H1 (cell line): ENCODE data around the gene ZNHIT3. TPM values are rescaled to one million over a fixed set of nuclear protein-coding genes. Genes with fewer than 3 reads are reported as not detected.

ENCODE experiments used
- CTCF ChIA-PET: fragments of 300-600 bp; sonication (Branson Sonifier 250); formaldehyde crosslinking; loops from one replicate; lab custom pipeline; 2021; ENCODE audit not compliant: partially characterized antibody; lab: Charles Lee
- POLR2A ChIA-PET: fragments of 300-600 bp; sonication (Branson Sonifier 250); formaldehyde crosslinking; loops from one replicate; lab custom pipeline; 2021; ENCODE audit warnings: inconsistent platforms; ENCODE audit not compliant: partially characterized antibody; lab: Charles Lee
- DNase-seq, 2 experiments: peaks; one replicate each; pipeline versions ENCODE4 v3.0.0 to v3.0.0-alpha.2; 2010 to 2022; ENCODE audit warnings: low spot score in 2 of 2, low read depth in 1 of 2, mixed read lengths in 1 of 2
- FAIRE-seq: peaks from 2 replicates; lab custom pipeline; 2011; peaks lifted over from hg19 to GRCh38; lab: Jason Lieb, UNC
- H2AFZ ChIP-seq: 2 replicates; pipeline ENCODE4 v1.8.1; 2012; ENCODE audit warnings: low read length, inconsistent platforms
- H2AK5ac ChIP-seq: 2 replicates; pipeline ENCODE4 v1.6.1; 2013; ENCODE audit warnings: low read depth, low read length
- H2BK120ac ChIP-seq: replicated peaks from 2 replicates; pipeline ENCODE3; 2013; ENCODE audit warnings: low read depth, low read length, inconsistent platforms
- H2BK12ac ChIP-seq: 2 replicates; pipeline ENCODE4 v1.6.1; 2013; ENCODE audit warnings: low read depth, low read length
- H2BK15ac ChIP-seq: 2 replicates; pipeline ENCODE4 v1.6.1; 2013; ENCODE audit warnings: low read length
- H2BK20ac ChIP-seq: 2 replicates; pipeline ENCODE4 v1.6.1; 2013; ENCODE audit warnings: low read length
- H2BK5ac ChIP-seq: 2 replicates; pipeline ENCODE4 v1.6.1; 2013; ENCODE audit warnings: low read depth, low read length
- H3K14ac ChIP-seq: 2 replicates; pipeline ENCODE4 v1.6.1; 2013; ENCODE audit warnings: inconsistent platforms; ENCODE audit not compliant: insufficient read length
- H3K18ac ChIP-seq: 2 replicates; pipeline ENCODE4 v1.6.1; 2013; ENCODE audit warnings: low read length; ENCODE audit errors: extremely low read depth
- H3K23ac ChIP-seq: 2 replicates; pipeline ENCODE4 v1.6.1; 2013; ENCODE audit warnings: inconsistent platforms; ENCODE audit not compliant: insufficient read length
- H3K23me2 ChIP-seq: 2 replicates; pipeline ENCODE4 v1.6.1; 2013; ENCODE audit warnings: low read depth, low read length
- H3K27ac ChIP-seq: 2 replicates; pipeline ENCODE4 v1.6.1; 2011; ENCODE audit warnings: low read depth, low read length, inconsistent platforms
- H3K27me3 ChIP-seq, 4 experiments: replicated peaks in 1 of 4; 1 replicate in 1 of 4; 2 replicates in 3 of 4; pipeline versions ENCODE4 v1.6.1 to v1.8.1; 2011 to 2013; ENCODE audit warnings: low read length in 3 of 4, mild to moderate bottlenecking in 3 of 4, inconsistent platforms in 2 of 4, mixed read lengths in 2 of 4, moderate library complexity in 1 of 4; ENCODE audit not compliant: control insufficient read depth in 3 of 4, insufficient read depth in 3 of 4; ENCODE audit errors: extremely low read depth in 1 of 4
- H3K36me3 ChIP-seq, 4 experiments: 2 replicates each; pipeline versions ENCODE4 v1.6.1 to v1.8.1; 2011 to 2013; ENCODE audit warnings: mild to moderate bottlenecking in 4 of 4, low read length in 3 of 4, moderate library complexity in 2 of 4, control low read depth in 1 of 4, inconsistent platforms in 1 of 4; ENCODE audit not compliant: insufficient read depth in 4 of 4, control insufficient read depth in 2 of 4
- H3K4ac ChIP-seq: replicated peaks from 2 replicates; pipeline ENCODE3; 2013; ENCODE audit warnings: low read length, low read depth, mixed read lengths, inconsistent platforms; ENCODE audit not compliant: insufficient read length
- H3K4me1 ChIP-seq, 4 experiments: replicated peaks in 1 of 4; 1 replicate in 1 of 4; 2 replicates in 3 of 4; pipeline versions ENCODE4 v1.6.1 to v1.8.1; 2011 to 2013; ENCODE audit warnings: low read length in 3 of 4, inconsistent platforms in 2 of 4, mixed read lengths in 1 of 4; ENCODE audit not compliant: insufficient read depth in 4 of 4, control insufficient read depth in 3 of 4
- H3K4me2 ChIP-seq, 2 experiments: 2 replicates each; pipeline versions ENCODE4 v1.6.1 to v1.8.1; 2011 to 2013; ENCODE audit warnings: low read depth in 2 of 2, low read length in 2 of 2, control low read depth in 1 of 2, inconsistent platforms in 1 of 2, mild to moderate bottlenecking in 1 of 2; ENCODE audit not compliant: insufficient read depth in 1 of 2
- H3K4me3 ChIP-seq, 4 experiments: fragments of 200-600, 300-600 bp in 1 of 4; sonication (generic), shearing (Covaris generic), sonication (Bioruptor Twin) in 1 of 4; 2 replicates each; pipeline versions ENCODE4 v1.5.1 to v1.8.1; 2011 to 2016; ENCODE audit warnings: low read length in 4 of 4, low read depth in 3 of 4, control low read depth in 2 of 4, inconsistent platforms in 2 of 4, mild to moderate bottlenecking in 2 of 4, mixed read lengths in 1 of 4, moderate library complexity in 1 of 4; ENCODE audit not compliant: insufficient read depth in 2 of 4; ENCODE audit errors: extremely low read depth in 1 of 4
- H3K56ac ChIP-seq: replicated peaks from 2 replicates; pipeline ENCODE3; 2013; ENCODE audit warnings: low read depth, mild to moderate bottlenecking, mixed read lengths, low read length, inconsistent platforms; ENCODE audit not compliant: insufficient read length
- H3K79me1 ChIP-seq: 2 replicates; pipeline ENCODE4 v1.6.1; 2013; ENCODE audit warnings: low read depth, low read length, control low read depth
- H3K79me2 ChIP-seq, 2 experiments: 2 replicates each; pipeline versions ENCODE4 v1.6.1 to v1.8.1; 2012 to 2013; ENCODE audit warnings: low read length in 2 of 2, mild to moderate bottlenecking in 2 of 2, inconsistent platforms in 1 of 2; ENCODE audit not compliant: insufficient read depth in 2 of 2, control insufficient read depth in 1 of 2
- H3K9ac ChIP-seq, 4 experiments: replicated peaks in 1 of 4; 1 replicate in 1 of 4; 2 replicates in 3 of 4; pipeline versions ENCODE4 v1.6.1 to v1.8.1; 2011 to 2013; ENCODE audit warnings: low read depth in 3 of 4, low read length in 3 of 4, control low read depth in 2 of 4, mild to moderate bottlenecking in 2 of 4, moderate library complexity in 2 of 4, inconsistent platforms in 1 of 4; ENCODE audit errors: extremely low read depth in 1 of 4
- H3K9me3 ChIP-seq, 2 experiments: 2 replicates each; pipeline versions ENCODE4 v1.6.1 to v1.8.1; 2012 to 2013; ENCODE audit warnings: mild to moderate bottlenecking in 2 of 2, moderate library complexity in 2 of 2, control low read depth in 1 of 2, inconsistent platforms in 1 of 2, low read depth in 1 of 2, low read length in 1 of 2, mixed read lengths in 1 of 2; ENCODE audit not compliant: insufficient read depth in 2 of 2
- H4K20me1 ChIP-seq, 2 experiments: replicated peaks in 1 of 2; 2 replicates each; pipeline versions ENCODE3 to v1.8.1; 2011 to 2013; ENCODE audit warnings: inconsistent platforms in 2 of 2, low read length in 2 of 2, mild to moderate bottlenecking in 1 of 2; ENCODE audit not compliant: insufficient read depth in 2 of 2, control insufficient read depth in 1 of 2
- H4K5ac ChIP-seq: 2 replicates; pipeline ENCODE4 v1.6.1; 2013; ENCODE audit warnings: low read length, low read depth, mixed read lengths, inconsistent platforms; ENCODE audit not compliant: insufficient read length
- H4K8ac ChIP-seq: 2 replicates; pipeline ENCODE4 v1.8.0; 2013; ENCODE audit warnings: mild to moderate bottlenecking, moderate library complexity, low read length, inconsistent platforms; ENCODE audit not compliant: insufficient read depth; ENCODE audit errors: extremely low read depth
- H4K91ac ChIP-seq: replicated peaks from 2 replicates; pipeline ENCODE3; 2013; ENCODE audit warnings: low read length, mixed read lengths, inconsistent platforms; ENCODE audit not compliant: insufficient read length
- CBX5 ChIP-seq: fragments of 300-800, 300-1000 bp; sonication (generic); IDR thresholded peaks from 2 replicates; pipeline ENCODE4 v1.7.1; 2016; ENCODE audit warnings: antibody characterized with exemption, low read length, low read depth
- CBX8 ChIP-seq: fragments of 300-800, 300-1000 bp; sonication (generic); IDR thresholded peaks from 2 replicates; pipeline ENCODE4 v1.7.1; 2016; ENCODE audit warnings: low read depth, low read length, borderline replicate concordance
- CEBPB ChIP-seq: IDR thresholded peaks from 2 replicates; pipeline ENCODE4 v1.6.1; 2012; ENCODE audit warnings: low read depth, low read length
- EGR1 ChIP-seq: IDR thresholded peaks from 2 replicates; pipeline ENCODE4 v1.6.1; 2011; ENCODE audit warnings: low read depth, low read length, borderline replicate concordance
- EZH2 ChIP-seq: fragments of 200-600 bp; sonication (generic); IDR thresholded peaks from 2 replicates; pipeline ENCODE4 v1.7.1; 2012; ENCODE audit warnings: low read depth, mild to moderate bottlenecking, moderate library complexity, low read length, inconsistent platforms; ENCODE audit not compliant: severe bottlenecking
- HDAC6 ChIP-seq: IDR thresholded peaks from one replicate; pipeline ENCODE4 v1.7.1; 2012; ENCODE audit warnings: low read depth, mild to moderate bottlenecking, inconsistent platforms, low read length, moderate library complexity
- JUND ChIP-seq: IDR thresholded peaks from 2 replicates; pipeline ENCODE4 v1.6.1; 2011; ENCODE audit warnings: mild to moderate bottlenecking, improper control_type of control experiment, low read length
- NANOG ChIP-seq: IDR thresholded peaks from 2 replicates; pipeline ENCODE4 v1.6.1; 2011; ENCODE audit warnings: low read length, low read depth, mild to moderate bottlenecking, inconsistent platforms; ENCODE audit not compliant: insufficient read depth, poor library complexity, severe bottlenecking
- POLR2AphosphoS5 ChIP-seq: IDR thresholded peaks from 2 replicates; pipeline ENCODE4 v1.6.1; 2011; ENCODE audit warnings: low read depth, low read length
- RXRA ChIP-seq: IDR thresholded peaks from 2 replicates; pipeline ENCODE4 v1.6.1; 2011; ENCODE audit warnings: low read depth, mild to moderate bottlenecking, low read length, moderate library complexity; ENCODE audit not compliant: insufficient read depth
- SIN3A ChIP-seq, 2 experiments: IDR thresholded peaks in 1 of 2; conservative IDR thresholded peaks in 1 of 2; 2 replicates each; pipeline ENCODE4 v1.6.1; 2011 to 2012; ENCODE audit warnings: low read length in 2 of 2, improper control_type of control experiment in 1 of 2, low read depth in 1 of 2, mild to moderate bottlenecking in 1 of 2
- SIRT6 ChIP-seq: IDR thresholded peaks from one replicate; pipeline ENCODE4 v1.7.1; 2012; ENCODE audit warnings: low read length, inconsistent platforms
- SP1 ChIP-seq: IDR thresholded peaks from 2 replicates; pipeline ENCODE4 v1.6.1; 2011; ENCODE audit warnings: low read depth, low read length
- TBP ChIP-seq: IDR thresholded peaks from 2 replicates; pipeline ENCODE4 v1.6.1; 2011; ENCODE audit warnings: low read depth, low read length, improper control_type of control experiment
- WGBS, 2 experiments: shearing (Covaris generic) in 1 of 2; methylation state at CpG; one replicate each; pipeline versions ENCODE4 v1.1.6 to v1.1.7; 2013 to 2015; ENCODE audit warnings: low lambda C conversion rate in 2 of 2, mixed read lengths in 2 of 2, inconsistent platforms in 1 of 2, low coverage in 1 of 2, missing lambda C conversion rate in 1 of 2; ENCODE audit not compliant: insufficient replicate concordance in 2 of 2, insufficient coverage in 1 of 2, insufficient read length in 1 of 2; ENCODE audit errors: extremely low coverage in 1 of 2, missing lambda C conversion rate in 1 of 2; 5-methylcytosine and 5-hydroxymethylcytosine counted together
- polyA plus RNA-seq, 7 experiments: library from polyadenylated mRNA; depleted of rRNA in 3 of 7; stranded (reverse) in 5 of 7; unstranded in 2 of 7; fragments of >200 nt in 5 of 7; fragments of 200-250 nt in 2 of 7; gene quantifications; 1 replicate in 5 of 7; 2 replicates in 1 of 7; 4 replicates in 1 of 7; pipeline versions ENCODE4 v1.2.1 to v1.2.3, GENCODE V29; 2011 to 2013; ENCODE audit warnings: missing spikeins in 2 of 7, mixed read lengths in 2 of 7
- total RNA-seq: library from RNA; stranded (reverse); fragmentation: NEBNext Ultra II Directional; extraction: Animal tissue kit (Norgen Biotek cat#: 25700); gene quantifications from 2 replicates; pipeline ENCODE4 v1.2.1, GENCODE V29; 2021

Gene ZNHIT3
- total and polyA plus RNA-seq, 2 of the 8 experiments (the other 6 are each of a cell fraction or from before 2014, with no cell fraction given), result 59.1 to 147 TPM

DNA sequence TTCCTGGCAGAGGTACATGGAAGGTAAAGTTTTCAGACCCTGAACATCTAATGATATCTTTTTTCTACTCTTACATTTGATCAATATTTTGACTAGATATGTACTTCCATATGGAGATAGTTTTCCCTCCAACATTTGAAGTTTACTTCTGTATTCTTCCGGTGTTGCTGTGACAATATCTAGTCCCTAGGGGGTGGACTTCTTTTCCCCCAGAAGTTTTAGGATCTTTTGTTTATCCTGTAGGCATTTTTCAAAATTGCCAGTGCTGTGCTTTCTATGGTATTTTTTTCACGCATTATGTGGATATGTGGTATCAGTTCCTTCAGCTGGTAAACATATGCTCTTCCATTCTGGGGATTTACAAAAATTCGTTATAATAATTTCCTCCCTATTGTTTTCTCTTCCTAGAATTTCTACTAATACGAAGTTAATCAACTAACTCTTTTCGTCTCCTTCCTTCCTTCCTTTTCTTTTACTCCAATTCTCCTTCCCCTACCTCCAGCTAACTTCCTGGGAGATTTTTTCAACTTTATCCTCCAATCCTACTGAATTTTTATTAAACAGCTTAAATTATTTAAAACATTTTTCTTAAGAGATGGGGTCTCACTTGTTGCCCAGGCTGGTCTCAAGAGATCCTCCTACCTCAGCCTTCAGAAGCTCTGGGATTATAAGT lies 26.1 kb upstream of the ZNHIT3 start:
- H3K4ac ChIP-seq, result no peak overlapping the region
- H3K4me3 ChIP-seq, result no peak overlapping the region
- no peak overlapping the region for H3K4me2 ChIP-seq
- no peaks in the 10 kb centered on the region; the same call in 1 of the 2 replicates for H3K23me2 ChIP-seq
- H3K9me3 ChIP-seq, result no peaks in the 10 kb centered on the region
- H2AFZ ChIP-seq, result no peak overlapping the region
- ChIA-PET CTCF (interaction anchor here (0.6 to 2.1 kb wide), 10 partner anchors 9 to 268 kb away, joined by 3 to 6 read pairs (median 4); no protein-coding TSS in a partner anchor), POLR2A (no interaction called here)
- no peaks in the 10 kb centered on the region for H3K79me2 ChIP-seq
- no peak overlapping the region for H2BK15ac ChIP-seq
- no peak overlapping the region for H3K23ac ChIP-seq
- H3K36me3 ChIP-seq, result no peaks in the 10 kb centered on the region
- peaks cover 3 to 19% (median 14%) of the 10 kb centered on the region in 4 experiments; a peak in 6 of 7 replicates for H3K27me3 ChIP-seq
- 84 to 100% methylated on average over 2 to 5 of the region's 5 CpGs for WGBS, 2 experiments
- no peak overlapping the region for H3K27ac ChIP-seq
- no peak overlapping the region for H3K56ac ChIP-seq
- H3K18ac ChIP-seq, result no peak overlapping the region
- no peak overlapping the region for H4K8ac ChIP-seq
- no peak overlapping the region for H4K5ac ChIP-seq
- H3K14ac ChIP-seq, result no peak overlapping the region
- H3K79me1 ChIP-seq, result no peaks in the 10 kb centered on the region
- no peak overlapping the region for H2BK5ac ChIP-seq
- 0 out of 7 replicates have a peak, but pooled peaks cover 0 to 2% (median 0%) of the 10 kb centered on the region in 4 experiments for H3K4me1 ChIP-seq
- DNase-seq (no peak), FAIRE-seq (no peak)
- H4K20me1 ChIP-seq, result peaks cover 0 to 3% of the 10 kb centered on the region in 2 experiments
- no peak overlapping the region for H2BK20ac ChIP-seq
- H4K91ac ChIP-seq, result no peak overlapping the region
- no peak overlapping the region for H2BK12ac ChIP-seq
- no peak overlapping the region for H2AK5ac ChIP-seq
- no peak overlapping the region for H3K9ac ChIP-seq
- H2BK120ac ChIP-seq, result no peak overlapping the region
- TF ChIP-seq SIN3A (conservative IDR thresholded peaks at IDR 0.05 in 1 of 2, IDR thresholded peaks at IDR 0.05 in 1 of 2; ENCODE audit: low read depth in 1 of 2, low read length in 2 of 2), result no peak
- no peak for TF ChIP-seq SP1
- no peak for TF ChIP-seq SIRT6
- no peak for TF ChIP-seq NANOG
- no peak for TF ChIP-seq EZH2
- TF ChIP-seq TBP, result no peak
- no peak for TF ChIP-seq CBX8
- TF ChIP-seq JUND, result no peak
- no peak for TF ChIP-seq CBX5
- no peak for TF ChIP-seq HDAC6
- no peak for TF ChIP-seq CEBPB
- TF ChIP-seq EGR1, result no peak
- no peak for TF ChIP-seq POLR2AphosphoS5
- TF ChIP-seq RXRA, result no peak
